RKO (cell line): Measurements from ENCODE around the gene ARL17B.
"Not testable (repeated sequence)": the region's sequence is repeated elsewhere in the genome, so short reads cannot be mapped to it uniquely, and the experiment has no call there.

Source experiments
- DNase-seq: peaks from one replicate; pipeline ENCODE4 v3.0.0-alpha.2; 2016; ENCODE audit warnings: low spot score

Gene ARL17B

DNA sequence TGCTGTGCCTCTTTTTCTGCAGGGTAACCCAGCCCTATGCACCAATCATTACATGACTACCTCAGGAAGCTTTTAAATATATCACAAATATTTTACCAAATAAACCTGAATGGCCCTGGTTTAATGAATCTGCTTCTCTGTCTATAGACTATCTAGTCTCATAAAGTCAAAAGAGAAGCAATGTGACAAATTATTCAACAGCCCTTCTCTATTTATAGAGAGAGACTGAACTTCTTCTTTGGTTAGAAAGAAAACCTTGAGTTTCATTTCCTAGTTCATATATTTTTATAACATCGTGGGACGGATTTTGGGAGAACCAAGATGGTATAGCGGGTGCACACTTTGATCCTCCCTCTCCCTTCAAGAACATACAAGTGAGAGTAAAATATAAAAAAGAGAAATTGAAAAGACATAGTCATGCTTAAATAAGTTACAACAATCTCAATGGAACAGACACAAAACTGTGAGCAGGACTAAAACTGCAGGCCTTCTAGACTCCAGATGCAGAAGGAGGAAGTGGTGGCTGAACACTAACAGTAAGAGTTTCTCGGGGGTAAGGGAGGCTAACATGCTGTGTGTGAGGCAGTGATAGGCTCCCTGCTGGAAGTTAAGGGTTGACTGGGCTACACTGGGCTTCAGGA is 70.5 kb downstream of the ARL17B start:
- DNase-seq: not testable (repeated sequence)

DNA sequence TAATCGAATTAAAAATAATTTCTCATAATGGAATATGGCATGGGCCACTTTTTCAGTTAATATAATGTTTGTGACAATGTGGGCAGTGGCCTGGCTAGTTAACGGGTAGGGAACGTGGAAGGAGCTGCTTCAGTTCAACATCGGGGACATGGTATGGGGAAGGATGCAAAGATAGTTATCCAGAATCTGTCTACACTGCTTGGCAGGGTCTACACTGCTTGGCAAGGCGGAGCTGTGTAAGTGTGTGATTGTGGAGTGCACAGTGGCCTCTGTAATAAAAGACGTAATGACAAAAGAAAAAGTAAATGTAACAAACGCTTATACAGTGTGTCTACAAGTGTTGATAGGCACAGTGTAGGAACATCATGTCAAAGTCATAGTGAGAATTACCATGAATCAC is 74.0 kb downstream of the ARL17B start:
- DNase-seq: not testable (repeated sequence)

DNA sequence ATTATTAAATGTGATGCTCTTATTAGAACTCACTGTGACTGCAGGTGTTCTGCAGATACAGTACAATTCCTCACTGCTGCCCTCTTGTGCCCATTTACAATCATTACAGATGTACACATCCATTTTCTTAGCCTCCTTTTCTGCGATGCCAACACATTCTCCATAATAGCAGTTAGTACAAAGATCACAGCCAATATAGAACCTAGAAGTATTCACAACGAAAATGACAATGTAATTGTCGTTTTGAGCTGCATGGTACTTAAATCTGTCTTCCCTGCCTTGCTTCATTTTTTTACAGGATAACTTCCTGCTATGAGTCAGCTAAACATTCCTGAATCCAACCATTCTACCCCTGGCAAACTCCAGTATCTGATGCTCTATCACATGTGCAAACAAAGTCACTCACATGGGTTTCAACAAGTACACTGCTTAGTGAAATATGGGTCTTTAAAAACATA is 74.8 kb downstream of the ARL17B start:
- peak; percentile 78 for DNase-seq

DNA sequence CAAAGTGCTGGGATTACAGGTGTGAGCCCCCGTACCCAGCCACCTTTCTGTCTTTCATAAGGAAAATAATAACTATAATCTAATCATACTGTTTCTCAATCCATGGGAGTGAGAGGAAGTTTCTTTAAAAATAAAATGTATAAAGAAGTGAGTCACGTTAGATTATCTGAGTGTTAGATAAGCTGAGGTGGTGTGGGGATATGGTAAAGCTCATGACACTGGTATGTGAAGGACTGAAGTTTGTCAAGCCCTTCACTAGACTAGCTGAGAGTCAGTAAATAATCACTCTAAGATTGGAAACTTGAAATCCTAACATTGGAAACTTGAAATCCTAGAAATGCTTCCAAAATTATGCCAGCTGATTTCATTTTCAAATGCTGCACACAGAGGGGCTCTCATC is 76.1 kb downstream of the ARL17B start:
- not testable (repeated sequence) for DNase-seq

DNA sequence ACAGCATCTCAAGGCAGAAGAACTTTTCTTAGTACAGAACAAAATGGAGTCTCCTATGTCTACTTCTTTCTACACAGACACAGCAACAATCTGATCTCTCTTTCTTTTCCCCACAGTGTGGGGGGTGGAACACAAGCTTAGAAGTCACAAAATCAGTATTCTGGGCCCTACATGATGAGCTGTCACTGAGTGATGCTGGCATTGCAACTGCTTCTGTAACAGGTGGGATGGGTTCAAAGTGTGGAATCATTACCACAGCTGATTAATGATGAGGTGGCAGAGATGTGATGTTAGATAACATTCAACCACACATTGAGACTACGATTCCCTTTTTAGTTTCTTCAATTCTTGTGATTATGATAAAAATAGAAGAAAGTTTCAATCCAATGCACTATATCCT is 77.1 kb downstream of the ARL17B start:
- peak; percentile 82 for DNase-seq

DNA sequence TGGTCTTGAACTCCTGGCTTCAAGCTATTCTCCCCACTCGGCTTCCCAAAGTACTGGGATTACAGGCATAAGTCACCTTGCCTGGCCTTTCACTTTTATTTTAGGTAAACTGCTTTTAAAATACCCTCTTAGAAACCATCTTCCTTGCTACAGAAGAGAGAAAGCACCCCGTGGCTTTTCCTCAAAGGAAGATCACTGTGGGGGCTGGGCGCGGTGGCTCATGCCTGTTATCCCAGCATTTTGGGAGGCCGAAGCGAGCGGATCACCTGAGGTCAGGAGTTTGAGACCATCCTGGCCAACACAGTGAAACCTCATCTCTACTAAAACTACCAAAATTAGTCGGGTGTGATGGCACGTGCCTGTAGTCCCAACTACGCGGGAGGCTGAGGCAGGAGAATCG is 78.9 kb downstream of the ARL17B start:
- DNase-seq: not testable (repeated sequence)

DNA sequence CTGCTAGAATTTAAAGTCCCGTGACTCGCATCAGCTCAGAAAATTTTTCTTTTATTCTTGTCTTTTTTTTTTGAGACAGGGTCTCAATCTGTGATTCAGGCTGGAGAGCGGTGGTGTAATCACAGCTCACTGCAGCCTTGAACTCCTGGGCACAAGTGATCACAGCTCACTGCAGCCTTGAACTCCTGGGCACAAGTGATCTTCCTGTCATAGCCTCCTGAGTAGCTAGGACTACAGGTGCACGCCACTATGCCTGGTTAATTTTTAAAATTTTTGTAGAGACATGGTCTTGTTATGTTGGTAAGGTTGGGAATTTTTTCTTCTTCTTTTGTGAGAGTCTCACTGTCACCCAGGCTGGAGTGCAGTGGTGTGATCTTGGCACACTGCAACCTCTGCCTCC is 80.2 kb downstream of the ARL17B start:
- DNase-seq: not testable (repeated sequence)

DNA sequence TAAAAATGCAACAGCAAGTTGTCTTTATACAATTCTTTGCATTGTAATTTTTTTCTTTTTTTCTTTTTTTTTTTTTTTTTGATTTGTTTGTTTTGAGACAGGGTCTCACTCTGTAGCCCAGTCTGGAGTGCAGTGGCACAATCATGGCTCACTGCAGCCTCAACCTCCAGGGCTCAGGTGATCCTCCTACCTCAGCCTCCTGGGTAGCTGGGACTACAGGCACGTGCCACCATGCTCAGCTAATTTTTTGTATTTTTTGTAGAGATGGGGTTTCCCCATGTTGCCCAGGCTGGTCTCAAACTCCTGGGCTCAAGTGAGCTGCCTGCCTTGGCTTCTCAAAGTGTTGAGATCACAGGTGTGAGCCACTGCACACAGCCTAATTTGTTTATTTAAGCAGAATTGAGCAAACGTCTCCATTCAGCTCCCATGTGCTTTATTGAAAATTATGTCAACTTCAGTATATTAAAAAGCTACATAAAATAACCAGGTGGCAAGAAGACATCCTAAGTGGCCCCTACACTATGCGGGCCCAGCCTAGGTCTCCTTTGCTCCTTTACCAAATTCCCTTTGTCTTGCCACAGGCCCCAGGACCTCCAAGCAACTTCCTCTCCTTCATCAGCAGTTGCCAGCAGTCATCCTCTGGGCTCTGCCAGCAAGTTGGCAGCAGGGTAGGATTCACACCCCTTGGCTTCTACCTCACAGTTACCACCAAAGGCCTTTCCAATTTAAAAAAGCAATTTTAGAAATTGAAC is 84.7 kb downstream of the ARL17B start:
- not testable (repeated sequence) for DNase-seq

DNA sequence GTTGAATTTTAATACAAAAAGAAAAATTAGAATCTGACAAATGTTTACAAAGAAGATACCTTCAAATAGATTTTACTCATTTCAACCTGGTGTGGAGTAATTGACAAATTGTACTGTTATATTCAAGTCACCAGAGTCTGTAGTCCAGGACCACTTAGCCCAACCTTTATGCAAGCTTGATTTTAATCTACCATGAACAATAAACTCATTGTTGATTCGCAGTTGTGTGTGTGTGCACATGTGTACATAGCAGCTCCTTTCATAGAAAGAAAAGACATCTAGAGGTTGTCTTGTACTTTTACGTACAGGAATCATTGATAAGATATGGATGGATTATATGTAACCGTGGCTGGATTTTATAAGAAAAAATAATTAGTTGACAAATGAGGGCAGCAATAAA is 87.3 kb downstream of the ARL17B start:
- DNase-seq: no peak

DNA sequence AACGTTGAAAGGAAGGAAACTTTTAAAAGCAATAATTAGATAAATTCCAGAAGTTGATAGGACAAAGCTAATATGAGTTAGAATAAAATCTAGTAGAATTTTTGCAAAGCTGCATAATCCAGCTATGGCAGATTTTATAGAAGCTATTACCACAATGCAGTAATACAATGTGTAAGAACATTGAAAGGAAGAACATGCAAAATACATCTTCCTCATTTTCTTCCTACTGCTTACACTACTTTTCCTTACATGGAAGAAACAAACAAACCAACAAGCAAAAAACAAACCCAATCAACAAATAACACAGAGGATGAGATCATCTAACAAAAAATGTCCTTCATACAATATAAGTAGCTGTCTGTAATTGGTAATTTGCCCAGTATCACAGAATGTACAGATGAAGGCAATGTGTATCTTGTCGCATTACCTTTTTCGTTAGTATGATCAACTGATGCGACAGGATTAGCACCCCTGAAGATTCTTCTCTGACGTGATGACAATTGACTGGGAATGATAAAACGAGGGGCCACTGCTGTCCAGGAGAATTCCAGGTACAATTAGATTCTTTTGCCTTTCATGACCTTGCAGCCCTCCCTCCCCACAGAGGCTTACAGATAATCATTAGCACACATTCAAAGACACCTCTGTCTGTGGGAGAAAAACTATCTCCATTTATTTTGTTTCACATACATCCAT is 87.9 kb downstream of the ARL17B start:
- DNase-seq: no peak

DNA sequence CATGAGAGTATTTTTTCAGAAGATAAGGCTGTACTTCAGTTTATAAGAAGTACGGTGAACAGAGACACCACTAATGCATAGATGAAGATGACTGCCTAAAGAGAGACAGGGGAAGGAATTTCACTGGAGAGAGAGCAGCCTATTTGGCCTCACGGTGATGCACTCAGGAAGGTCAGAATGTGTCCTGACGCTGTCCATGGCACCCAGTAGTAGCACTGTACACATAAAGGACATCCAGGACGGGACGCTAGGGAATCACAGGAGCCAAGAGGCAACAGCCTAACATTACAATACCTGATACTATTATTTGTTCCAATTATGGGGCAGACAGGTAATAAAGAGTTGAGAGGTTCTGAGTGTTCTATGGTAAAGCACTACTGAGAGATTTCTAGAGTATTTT is 91.5 kb downstream of the ARL17B start:
- no peak for DNase-seq

DNA sequence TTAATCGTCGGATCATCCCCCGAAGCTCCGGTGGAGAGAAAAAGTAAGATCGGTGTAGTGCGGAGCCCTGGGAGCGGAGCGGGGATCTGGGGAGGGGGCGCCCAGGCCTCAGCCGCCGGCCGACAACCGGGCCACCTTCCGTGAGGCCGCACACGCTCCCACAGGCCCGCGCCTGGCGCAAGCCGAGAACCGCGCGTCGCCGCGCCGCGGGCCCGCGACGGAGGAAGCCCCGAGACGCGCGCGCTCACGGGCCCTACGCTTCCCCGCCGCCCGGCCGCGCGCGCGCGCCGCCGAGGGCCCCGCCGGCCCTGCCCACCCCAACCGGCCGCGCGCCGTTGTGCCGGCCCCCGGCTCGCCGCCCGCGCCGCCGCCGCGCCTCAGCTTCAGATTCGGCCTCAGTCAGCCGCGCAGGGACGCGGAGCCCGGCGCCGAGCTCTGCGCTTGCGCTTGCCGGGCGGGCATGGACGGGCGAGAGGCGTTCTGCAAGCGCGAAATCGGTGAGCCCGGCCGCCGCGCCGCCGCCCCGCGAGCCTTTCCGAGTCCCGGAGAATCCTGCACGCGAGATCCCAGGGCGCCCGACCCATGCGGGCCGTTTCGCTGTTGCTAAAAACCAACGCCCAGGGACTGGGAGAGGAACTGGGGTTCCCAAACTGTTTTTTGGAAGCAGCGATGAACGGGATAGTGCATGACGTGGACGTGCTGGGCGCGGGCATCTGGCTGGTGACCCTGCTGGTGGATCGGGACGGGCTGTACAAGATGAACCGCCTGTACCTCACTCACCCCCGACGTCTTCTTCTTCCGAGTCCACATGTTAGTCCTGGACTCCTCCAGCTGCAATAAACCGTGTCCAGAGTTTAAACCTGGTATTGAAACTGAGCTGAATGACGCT is 94.7 kb downstream of the ARL17B start:
- peak; percentile 86 for DNase-seq

DNA sequence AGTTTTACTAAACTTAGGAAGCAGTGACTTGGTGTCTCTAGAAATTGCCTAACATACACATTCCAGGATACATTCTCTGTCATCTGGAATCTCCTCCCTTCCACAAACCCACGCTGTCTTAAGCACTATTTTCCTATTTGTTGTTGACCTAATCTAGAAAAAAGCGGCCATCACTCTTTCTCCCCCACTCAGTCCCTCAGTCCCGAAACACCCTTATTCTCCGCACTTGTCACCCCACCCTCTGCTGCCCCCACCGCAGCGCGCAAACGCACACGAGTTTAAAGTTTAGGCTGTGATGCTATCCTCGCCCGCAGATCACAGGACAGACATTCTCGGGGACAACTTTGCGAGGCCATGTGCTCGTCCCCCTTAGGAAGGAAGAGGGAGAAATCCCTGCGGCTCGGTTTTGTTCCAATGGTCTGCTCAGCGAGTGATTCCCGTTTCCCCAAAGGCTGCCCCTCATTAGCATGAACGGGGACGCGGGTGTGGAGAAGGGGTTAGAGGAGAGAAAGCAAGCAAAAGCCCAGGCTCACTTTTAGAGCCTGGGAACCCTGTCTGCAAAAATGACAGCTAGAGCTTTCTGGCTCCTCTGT is 95.4 kb downstream of the ARL17B start:
- not testable (repeated sequence) for DNase-seq

DNA sequence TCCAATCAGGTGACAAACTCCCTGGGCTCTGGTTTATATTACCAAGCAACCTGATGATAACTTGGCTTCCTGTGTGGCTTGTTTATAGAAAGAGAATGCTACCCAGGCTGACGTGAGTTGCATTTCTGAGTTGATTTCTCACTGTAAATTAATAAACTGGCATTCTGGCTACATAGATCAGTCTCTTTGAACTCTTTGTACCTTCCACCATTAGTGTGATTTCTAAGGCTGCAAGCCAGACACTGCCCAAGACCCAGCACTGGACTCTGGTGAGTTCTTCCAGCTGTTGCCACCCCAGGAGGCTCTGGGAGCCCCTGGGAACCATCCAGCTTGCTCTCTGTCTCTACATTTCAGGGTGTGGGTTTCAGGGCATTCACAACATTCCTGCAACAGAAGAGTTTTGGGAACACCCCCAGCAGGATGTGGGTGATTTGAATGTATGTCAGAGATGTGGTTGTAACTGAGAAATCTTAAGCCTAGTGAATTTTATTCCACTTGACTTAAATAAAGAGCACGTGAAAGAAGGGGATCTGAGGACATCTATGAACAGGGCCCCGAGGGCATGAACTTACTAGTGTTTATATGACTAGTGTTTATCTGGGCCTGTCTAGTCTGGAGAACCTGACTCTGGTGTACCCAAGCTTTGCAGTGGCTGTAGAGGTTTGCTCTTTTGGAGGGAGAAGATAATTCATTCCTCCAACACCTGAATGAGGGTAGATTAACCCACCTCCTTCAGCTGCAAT is 96.9 kb downstream of the ARL17B start:
- DNase-seq: no peak

DNA sequence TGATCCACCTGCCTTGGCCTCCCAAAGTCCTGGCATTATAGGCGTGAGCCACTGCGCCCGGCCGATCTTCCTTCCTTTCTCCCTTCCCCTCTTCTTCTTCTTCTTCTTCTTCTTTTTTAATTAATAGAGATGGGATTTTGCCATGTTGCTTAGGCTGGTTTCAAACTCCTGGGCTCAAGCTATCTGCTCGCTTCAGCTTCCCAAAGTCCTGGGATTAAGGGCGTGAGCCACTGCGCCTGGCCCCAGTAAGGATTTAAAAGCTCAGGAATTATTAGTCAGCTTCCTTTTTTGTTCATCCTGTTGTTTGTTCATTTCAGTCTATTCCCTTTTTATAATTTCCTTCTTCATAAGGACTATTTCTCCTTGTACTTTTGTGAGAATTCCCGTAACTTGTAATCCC is 99.3 kb downstream of the ARL17B start:
- no peak for DNase-seq

DNA sequence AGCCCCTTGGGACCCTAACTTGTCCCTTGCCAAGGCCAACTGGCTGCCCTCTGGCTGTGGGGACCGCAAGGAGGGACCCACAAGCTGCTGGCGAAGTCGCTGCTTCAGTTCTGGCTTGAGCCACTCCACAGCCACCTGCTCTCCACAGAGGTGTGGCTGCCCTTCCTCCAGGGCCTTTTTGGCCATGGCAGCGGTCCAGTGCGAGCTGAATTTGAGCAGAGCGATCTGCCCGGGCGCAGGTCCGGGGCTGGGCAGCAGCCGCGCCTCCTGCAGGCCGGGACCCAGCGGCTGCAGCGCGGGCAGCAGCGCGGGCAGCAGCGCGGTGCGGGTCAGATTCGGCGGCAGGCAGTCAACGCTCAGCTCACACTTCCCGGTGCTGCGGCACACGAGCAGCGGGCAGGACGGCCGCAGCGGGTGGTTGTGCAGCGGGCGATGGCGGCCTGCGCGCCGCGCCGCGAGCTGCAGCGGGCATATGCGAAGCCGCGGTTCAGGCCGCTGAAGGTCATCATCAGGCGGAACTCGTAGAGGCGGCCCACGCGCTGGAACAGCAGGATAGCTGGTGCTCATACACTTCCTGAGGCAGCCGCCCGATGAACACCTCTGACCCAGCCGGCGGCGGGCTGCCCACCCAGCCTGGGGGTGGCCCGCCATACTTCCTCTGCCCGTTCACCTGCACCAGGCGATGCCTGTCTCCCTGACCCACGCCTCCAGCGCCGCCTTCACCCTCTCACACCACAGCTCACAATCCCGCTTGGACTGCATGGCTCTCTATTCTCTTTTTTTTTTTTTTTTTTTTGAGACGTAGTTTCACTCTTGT is 101.5 kb downstream of the ARL17B start:
- DNase-seq: peak; percentile 44

DNA sequence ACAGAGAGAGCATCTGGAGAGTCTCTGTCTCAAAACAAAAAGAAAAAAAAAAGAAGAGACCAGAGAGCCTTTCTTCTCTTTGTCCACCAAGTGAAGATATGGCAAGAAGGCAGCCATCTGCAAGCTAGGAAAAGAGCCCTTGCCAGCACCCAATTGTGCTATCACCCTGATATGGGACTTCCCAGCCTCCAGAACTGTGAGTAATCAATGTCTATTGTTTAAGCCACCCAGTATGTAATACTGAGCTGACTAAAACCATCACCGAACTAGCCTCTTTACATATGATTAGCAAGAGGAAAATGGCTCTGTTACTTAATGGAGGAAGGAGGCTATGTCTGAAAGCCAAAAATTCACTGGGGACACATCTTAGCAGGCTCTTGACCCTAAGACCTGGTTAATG is 105.2 kb downstream of the ARL17B start:
- not testable (repeated sequence) for DNase-seq

DNA sequence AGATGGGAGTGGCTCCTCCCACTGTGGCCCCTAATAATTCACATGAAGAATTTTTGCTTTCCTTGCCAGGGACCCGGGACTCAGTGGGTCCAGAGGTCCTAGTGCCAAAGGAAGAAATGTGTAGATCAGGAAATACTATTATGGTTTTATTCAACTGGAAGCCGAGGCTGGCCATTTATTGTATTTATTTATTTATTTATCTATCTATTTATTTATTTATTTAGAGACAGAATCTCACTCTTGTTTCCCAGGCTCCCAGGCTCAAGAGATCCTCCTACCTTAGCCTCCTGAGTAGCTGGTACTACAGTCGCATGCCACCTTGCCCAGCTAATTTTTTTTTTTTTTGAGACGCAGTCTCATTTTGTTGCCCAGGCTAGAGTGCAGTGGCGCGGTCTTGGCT is 107.4 kb downstream of the ARL17B start:
- not testable (repeated sequence) for DNase-seq

DNA sequence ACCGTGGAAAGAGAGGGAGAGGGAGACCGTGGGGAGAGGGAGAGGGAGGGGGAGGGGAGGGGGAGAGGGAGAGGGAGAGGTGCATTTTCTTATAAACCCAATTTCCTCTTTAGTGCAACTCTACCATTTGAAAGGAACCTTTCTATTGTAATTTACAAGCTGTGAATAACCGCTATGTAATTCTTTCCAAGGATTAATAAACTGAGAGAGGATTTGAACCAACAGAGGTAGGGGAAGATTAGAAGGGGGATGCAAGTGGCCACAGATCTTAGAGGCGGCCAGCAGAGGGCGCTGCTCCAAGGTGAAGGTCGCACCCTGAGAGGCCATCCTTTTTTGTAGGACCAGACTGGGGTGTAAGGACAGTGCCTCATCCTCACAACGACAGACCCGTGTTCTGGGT is 107.8 kb downstream of the ARL17B start:
- DNase-seq: peak; percentile 65

DNA sequence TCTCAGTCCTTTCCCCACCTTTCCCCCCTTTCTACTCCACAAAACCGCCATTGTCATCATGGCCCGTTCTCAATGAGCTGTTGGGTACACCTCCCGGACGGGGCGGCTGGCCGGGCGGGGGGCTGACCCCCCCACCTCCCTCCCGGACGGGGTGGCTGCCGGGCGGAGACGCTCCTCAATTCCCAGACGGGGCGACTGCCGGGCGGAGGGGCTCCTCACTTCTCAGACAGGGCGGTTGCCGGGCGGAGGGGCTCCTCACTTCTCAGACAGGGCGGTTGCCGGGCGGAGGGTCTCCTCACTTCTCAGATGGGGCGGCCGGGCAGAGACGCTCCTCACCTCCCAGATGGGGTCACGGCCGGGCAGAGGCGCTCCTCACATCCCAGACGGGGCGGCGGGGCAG is 108.8 kb downstream of the ARL17B start:
- DNase-seq: not testable (repeated sequence)
